Measurements from ENCODE around the gene DLX1. TPM values are rescaled to one million over a fixed set of nuclear protein-coding genes. Genes with fewer than 3 reads are reported as not detected.

Gene DLX1
- total and polyA plus RNA-seq, 2 of the 8 experiments (the other 6 are each of a cell fraction or from before 2014, with no cell fraction given): 0.11 TPM; not detected in 1

DNA sequence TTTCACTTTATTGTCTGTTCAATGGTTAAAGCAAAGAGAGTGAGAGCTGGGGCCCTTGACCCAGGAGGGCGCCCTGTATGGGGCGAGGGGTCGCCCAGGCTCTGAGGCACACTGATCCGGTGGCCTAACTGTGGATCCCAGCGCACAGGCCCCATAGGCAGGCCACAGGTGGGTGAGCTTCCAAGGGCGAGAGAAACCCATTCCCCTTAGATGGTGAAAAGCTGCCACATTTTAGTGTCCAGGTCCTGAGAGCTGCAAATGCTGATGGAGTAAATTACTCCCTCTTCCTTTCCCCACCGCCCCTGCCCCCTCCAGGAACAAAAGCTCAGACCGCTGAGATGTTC is 23.3 kb downstream of the DLX1 start:
- Histone ChIP-seq H3K4me2 (ENCODE audit: insufficient read depth in 1 of 2, low read depth in 2 of 2, low read length in 2 of 2) (peak overlapping the region; percentile 53 to 65), H2BK20ac (ENCODE audit: low read length) (0 out of 2 replicates have a peak overlapping the region, but pooled peaks have one; percentile 48), H2AK5ac (ENCODE audit: low read depth, low read length) (no peak overlapping the region), H2BK5ac (ENCODE audit: low read depth, low read length) (no peak overlapping the region), H3K36me3 (ENCODE audit: control insufficient read depth in 2 of 4, insufficient read depth in 4 of 4, low read length in 3 of 4) (no peaks in the 10 kb centered on the region), H3K79me1 (ENCODE audit: low read depth, low read length) (no peaks in the 10 kb centered on the region), H3K9me3 (ENCODE audit: insufficient read depth in 2 of 2, low read depth in 1 of 2, low read length in 1 of 2) (no peaks in the 10 kb centered on the region), H4K5ac (ENCODE audit: insufficient read length, low read depth, low read length) (no peak overlapping the region), H3K23ac (ENCODE audit: insufficient read length) (no peak overlapping the region), H4K20me1 (replicated peaks in 1 of 2; ENCODE audit: control insufficient read depth in 1 of 2, insufficient read depth in 2 of 2, low read length in 2 of 2) (peaks cover 4 to 7% of the 10 kb centered on the region in 2 experiments), H3K18ac (ENCODE audit: extremely low read depth, low read length) (no peak overlapping the region; the same call in 1 of the 2 replicates), H3K4me1 (replicated peaks in 1 of 4; ENCODE audit: control insufficient read depth in 3 of 4, insufficient read depth in 4 of 4, low read length in 3 of 4) (peaks cover 4 to 25% (median 14%) of the 10 kb centered on the region in 4 experiments; a peak in 6 of 7 replicates), H2AFZ (ENCODE audit: low read length) (no peak overlapping the region), H4K8ac (ENCODE audit: extremely low read depth, insufficient read depth, low read length) (no peak overlapping the region), H3K79me2 (ENCODE audit: control insufficient read depth in 1 of 2, insufficient read depth in 2 of 2, low read length in 2 of 2) (no peaks in the 10 kb centered on the region), H2BK15ac (ENCODE audit: low read length) (no peak overlapping the region), H3K27ac (ENCODE audit: low read depth, low read length) (no peak overlapping the region), H3K56ac (replicated peaks; ENCODE audit: insufficient read length, low read depth, low read length) (no peak overlapping the region), H3K14ac (ENCODE audit: insufficient read length) (no peak overlapping the region), H3K27me3 (replicated peaks in 1 of 4; ENCODE audit: control insufficient read depth in 3 of 4, extremely low read depth in 1 of 4, insufficient read depth in 3 of 4, low read length in 3 of 4) (peaks cover 59 to 84% (median 75%) of the 10 kb centered on the region in 4 experiments), H3K4ac (replicated peaks; ENCODE audit: insufficient read length, low read depth, low read length) (no peak overlapping the region), H4K91ac (replicated peaks; ENCODE audit: insufficient read length, low read length) (no peak overlapping the region), H3K9ac (replicated peaks in 1 of 4; ENCODE audit: extremely low read depth in 1 of 4, low read depth in 3 of 4, low read length in 3 of 4) (no peak overlapping the region), H3K23me2 (ENCODE audit: low read depth, low read length) (peaks cover 8% of the 10 kb centered on the region; the same call in 1 of the 2 replicates), H2BK12ac (ENCODE audit: low read depth, low read length) (no peak overlapping the region), H3K4me3 (ENCODE audit: extremely low read depth in 1 of 4, insufficient read depth in 2 of 4, low read depth in 3 of 4, low read length in 4 of 4) (peak overlapping the region in 1 of 4 experiments; percentile 30; a peak in 2 of 8 replicates), H2BK120ac (replicated peaks; ENCODE audit: low read depth, low read length) (no peak overlapping the region)
- WGBS, 2 experiments (ENCODE audit: extremely low coverage in 1 of 2, insufficient coverage in 1 of 2, insufficient read length in 1 of 2, insufficient replicate concordance in 2 of 2, low coverage in 1 of 2, low lambda C conversion rate in 2 of 2, missing lambda C conversion rate in 1 of 2): 5% methylated on average over 8 of the region's 8 CpGs; no CpG with 5 or more reads in 1 of the 2 experiments
- CTCF ChIA-PET (ENCODE audit: partially characterized antibody): interaction anchor here (0.9 to 11.7 kb wide), 5 partner anchors 9 to 510 kb away, joined by 4 to 198 read pairs (median 30); partner anchors contain the start of gene DLX1
- FAIRE-seq (no peak), DNase-seq (ENCODE audit: low read depth in 1 of 2, low spot score in 2 of 2) (no peak)
- POLR2A ChIA-PET (ENCODE audit: partially characterized antibody): interaction anchor here (0.9 to 16.0 kb wide), 2 partner anchors 13 to 21 kb away, joined by 3 to 184 read pairs; partner anchors contain the start of gene DLX1

All from H1 (cell line).